A549 treated with ZK216348 at 1 μM for 4 hours (cell line): ENCODE measurements around the gene TSPAN16. TPM values are rescaled to one million over a fixed set of nuclear protein-coding genes. Genes with fewer than 3 reads are reported as not detected.

Source experiments
- total RNA-seq: library from RNA; stranded (reverse); fragments of 200-300 nt; extraction: Qiagen RNA extraction; gene quantifications from 5 replicates; pipeline ENCODE4 v1.2.3, GENCODE V29; 2022; ENCODE audit warnings: low read depth

Gene TSPAN16
- not detected in 5 replicates for total RNA-seq

GRCh38 chr19:11295665-11296245 is at the start of gene TSPAN16:
Gene TSPAN16, plus strand, starts transcription at chr19:11296160. Its CDS starts 138 bp downstream, at chr19:11296298.

GRCh38 chr19:11261971-11262839 is 33.8 kb upstream of the TSPAN16 start, which contains the start of gene DOCK6:
Gene DOCK6, minus strand, starts transcription at chr19:11262524. Its CDS starts 84 bp downstream, at chr19:11262440.

GRCh38 chr19:11339254-11340098 is 43.5 kb downstream of the TSPAN16 start, which contains the start of gene RAB3D:
Gene RAB3D, minus strand, starts transcription at chr19:11339657. Its CDS starts 2,258 bp downstream, at chr19:11337399.

GRCh38 chr19:11346104-11346940 is 50.4 kb downstream of the TSPAN16 start, which contains the start of the genes CCDC159 and TMEM205:
Gene CCDC159, plus strand, starts transcription at chr19:11346519. Its CDS starts 88 bp downstream, at chr19:11346607.
Gene TMEM205, minus strand, starts transcription at chr19:11346268. Its CDS starts 649 bp downstream, at chr19:11345619.

GRCh38 chr19:11355160-11356073 is 59.5 kb downstream of the TSPAN16 start, which contains the start of gene PLPPR2:
Gene PLPPR2, plus strand, starts transcription at chr19:11355432. Its CDS starts 2,242 bp downstream, at chr19:11357674.

Other genes with a start within 250 kb of the TSPAN16 start
- gene LDLR, start 206.7 kb upstream of the TSPAN16 start, total RNA-seq, result 21.9 to 29.9 TPM (median 27.9 TPM) in 5 replicates
- gene SPC24, start 140.4 kb upstream of the TSPAN16 start, total RNA-seq, result 14.2 to 17.8 TPM (median 16.2 TPM) in 5 replicates
- 34.6 to 59.3 TPM (median 46.8 TPM) in 5 replicates for gene KANK2, start 98.6 kb upstream of the TSPAN16 start, total RNA-seq
- not detected in 5 replicates for gene ANGPTL8, start 56.5 kb upstream of the TSPAN16 start, total RNA-seq
- 5.3 to 11.8 TPM (median 9.6 TPM) in 5 replicates for gene DOCK6, start 33.6 kb upstream of the TSPAN16 start, total RNA-seq
- 3.2 to 4.8 TPM (median 3.7 TPM) in 5 replicates for gene RAB3D, start 43.5 kb downstream of the TSPAN16 start, total RNA-seq
- 85.8 to 127 TPM (median 117 TPM) in 5 replicates for gene TMEM205, start 50.1 kb downstream of the TSPAN16 start, total RNA-seq
- gene CCDC159, start 50.4 kb downstream of the TSPAN16 start, total RNA-seq, result 2.5 to 5.1 TPM (median 4.9 TPM) in 5 replicates
- gene PLPPR2, start 59.3 kb downstream of the TSPAN16 start, total RNA-seq, result 5.8 to 10.6 TPM (median 9.4 TPM) in 5 replicates
- gene SWSAP1, start 78.5 kb downstream of the TSPAN16 start, total RNA-seq, result 1.1 to 2.5 TPM (median 2.1 TPM) in 5 replicates
- 2.7 to 6.1 TPM (median 4.9 TPM) in 5 replicates for gene EPOR, start 88.2 kb downstream of the TSPAN16 start, total RNA-seq
- 1.7 to 2.7 TPM (median 2.2 TPM) in 5 replicates for gene RGL3, start 123.2 kb downstream of the TSPAN16 start, total RNA-seq
- 1.1 to 2.1 TPM (median 1.3 TPM) in 5 replicates for gene ODAD3, start 139.0 kb downstream of the TSPAN16 start, total RNA-seq
- 216 to 282 TPM (median 266 TPM) in 5 replicates for gene PRKCSH, start 139.5 kb downstream of the TSPAN16 start, total RNA-seq
- gene ELAVL3, start 184.9 kb downstream of the TSPAN16 start, total RNA-seq, result 0.05 to 0.19 TPM (median 0.13 TPM) in 3 of 5 replicates, not detected in the others
- gene ZNF653, start 209.7 kb downstream of the TSPAN16 start, total RNA-seq, result 2.8 to 4.9 TPM (median 4.0 TPM) in 5 replicates
- gene ECSIT, start 233.0 kb downstream of the TSPAN16 start, total RNA-seq, result 22.5 to 35.8 TPM (median 34.6 TPM) in 5 replicates
- 0.17 to 0.68 TPM (median 0.42 TPM) in 5 replicates for gene CNN1, start 242.7 kb downstream of the TSPAN16 start, total RNA-seq